SK-N-MC (cell line): Measurements from ENCODE around the gene PROSER3.

Experiments used
- EZH2 ChIP-seq: fragments of 200-600 bp; sonication (generic); IDR thresholded peaks from one replicate; pipeline ENCODE4 v1.6.1; 2017; ENCODE audit warnings: antibody characterized with exemption
- POLR2AphosphoS5 ChIP-seq: IDR thresholded peaks from 2 replicates; pipeline ENCODE4 v1.6.1; 2012; ENCODE audit warnings: mild to moderate bottlenecking, low read depth, low read length, borderline replicate concordance

- TF ChIP-seq EZH2 (no peak), POLR2AphosphoS5 (no peak)
These were observed 43.2 kb upstream of the PROSER3 start for GRCh38 chr19:35714601-35715354.
